ENCODE measurements around the gene HOXD12. TPM values are rescaled to one million over a fixed set of nuclear protein-coding genes. Genes with fewer than 3 reads are reported as not detected.

HOXD12 gene
- total RNA-seq, 2 donors from 2014 or later, result not detected

GRCh38 chr2:176088048-176088936, 11.3 kb upstream of the HOXD12 start:
- peaks cover 26 to 54% of the 10 kb centered on the region in 2 donors for H3K36me3 Mint-ChIP-seq
- ATAC-seq (peak in 1 of 2 donors; percentile 40), DNase-seq (ENCODE audit: low spot score in 2 of 2) (peak in 1 of 2 donors; percentile 39)
- H3K9me3 Mint-ChIP-seq, result peaks cover 0 to 4% of the 10 kb centered on the region in 2 donors
- no peak overlapping the region for H3K27ac Mint-ChIP-seq

DNA sequence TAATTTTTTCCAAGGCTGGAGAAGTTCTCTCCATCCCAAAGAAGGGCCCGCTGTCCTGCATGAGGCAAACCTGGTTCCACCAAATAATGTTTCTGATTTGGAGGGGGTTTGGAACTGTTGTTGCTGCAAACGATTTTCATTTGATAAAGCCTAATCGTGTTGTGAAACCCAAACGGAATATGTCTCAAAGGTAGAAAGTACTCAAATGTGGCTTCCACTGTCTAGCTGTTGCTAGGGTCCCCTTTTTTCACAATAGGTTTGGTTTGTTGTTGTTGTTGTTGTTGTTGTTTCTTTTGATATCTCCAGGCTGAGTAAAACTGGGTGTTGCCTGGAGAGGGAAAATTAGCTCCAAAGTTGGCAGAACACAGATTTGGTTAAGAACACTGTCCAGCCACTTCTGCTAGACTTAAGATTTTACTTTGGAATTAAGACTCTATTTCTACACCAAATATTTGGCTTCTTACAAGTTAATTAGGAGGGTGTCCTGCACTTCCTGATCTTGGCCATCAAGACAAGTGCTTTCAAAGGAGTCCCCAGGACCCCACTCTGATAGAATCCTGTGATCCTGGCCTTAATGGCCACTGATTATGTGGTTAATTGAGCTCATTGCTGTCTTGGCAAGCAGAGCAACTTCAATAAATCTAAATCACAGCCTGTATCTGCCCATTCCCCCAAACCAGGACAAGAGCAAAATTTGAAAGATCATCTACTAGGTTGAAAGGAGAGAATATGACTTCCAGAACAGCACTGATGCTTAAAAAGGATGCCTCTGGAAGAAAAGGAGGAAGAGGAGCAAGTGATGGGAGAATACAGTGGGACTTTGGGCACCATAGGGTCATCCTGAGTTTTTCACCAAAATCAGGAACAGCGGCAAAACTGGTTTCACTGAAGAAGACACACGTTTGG, 10.4 kb upstream of the HOXD12 start:
- ATAC-seq (no peak), DNase-seq (ENCODE audit: low spot score in 2 of 2) (no peak)
- no peak overlapping the region for H3K27ac Mint-ChIP-seq
- peaks cover 17 to 54% of the 10 kb centered on the region in 2 donors for H3K36me3 Mint-ChIP-seq
- no peaks in the 10 kb centered on the region for H3K9me3 Mint-ChIP-seq

DNA sequence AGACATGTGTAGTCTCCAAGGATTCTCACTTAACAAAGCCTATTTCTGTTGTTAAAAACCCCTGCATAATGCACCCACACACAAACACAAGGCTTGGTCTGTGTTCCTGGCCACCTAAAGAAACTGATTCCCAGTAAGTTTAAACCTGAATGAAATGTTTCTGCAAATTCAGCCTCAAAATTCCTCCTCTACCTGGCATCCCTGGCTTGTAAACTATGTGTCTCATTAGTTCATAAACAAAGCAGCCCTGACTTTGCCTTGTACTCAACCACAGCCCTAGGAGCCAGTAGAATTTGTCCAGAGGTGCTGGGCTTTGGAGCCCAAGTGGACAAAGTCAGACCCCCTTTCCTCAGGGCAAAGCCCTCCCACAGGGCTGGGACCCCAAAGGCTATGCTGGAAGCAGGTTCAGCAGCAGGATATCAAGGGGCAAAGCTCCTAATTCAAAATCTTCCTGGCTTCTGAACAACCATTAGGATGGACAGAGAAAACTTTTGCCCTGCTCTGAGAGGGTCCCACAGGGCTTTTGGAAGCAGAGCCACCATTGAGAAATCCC, 9.7 kb upstream of the HOXD12 start:
- Mint-ChIP-seq H3K9me3 (no peaks in the 10 kb centered on the region), H3K36me3 (peaks cover 17 to 53% of the 10 kb centered on the region in 2 donors), H3K27ac (no peak overlapping the region)
- ATAC-seq, result no peak
- no peak for DNase-seq (ENCODE audit: low spot score in 2 of 2)

GRCh38 chr2:176090862-176091261, 8.7 kb upstream of the HOXD12 start:
- H3K9me3 Mint-ChIP-seq, result no peaks in the 10 kb centered on the region
- peaks cover 17 to 61% of the 10 kb centered on the region in 2 donors for H3K36me3 Mint-ChIP-seq
- no peak for ATAC-seq
- no peak overlapping the region for H3K27ac Mint-ChIP-seq
- DNase-seq (ENCODE audit: low spot score in 2 of 2), result no peak

DNA sequence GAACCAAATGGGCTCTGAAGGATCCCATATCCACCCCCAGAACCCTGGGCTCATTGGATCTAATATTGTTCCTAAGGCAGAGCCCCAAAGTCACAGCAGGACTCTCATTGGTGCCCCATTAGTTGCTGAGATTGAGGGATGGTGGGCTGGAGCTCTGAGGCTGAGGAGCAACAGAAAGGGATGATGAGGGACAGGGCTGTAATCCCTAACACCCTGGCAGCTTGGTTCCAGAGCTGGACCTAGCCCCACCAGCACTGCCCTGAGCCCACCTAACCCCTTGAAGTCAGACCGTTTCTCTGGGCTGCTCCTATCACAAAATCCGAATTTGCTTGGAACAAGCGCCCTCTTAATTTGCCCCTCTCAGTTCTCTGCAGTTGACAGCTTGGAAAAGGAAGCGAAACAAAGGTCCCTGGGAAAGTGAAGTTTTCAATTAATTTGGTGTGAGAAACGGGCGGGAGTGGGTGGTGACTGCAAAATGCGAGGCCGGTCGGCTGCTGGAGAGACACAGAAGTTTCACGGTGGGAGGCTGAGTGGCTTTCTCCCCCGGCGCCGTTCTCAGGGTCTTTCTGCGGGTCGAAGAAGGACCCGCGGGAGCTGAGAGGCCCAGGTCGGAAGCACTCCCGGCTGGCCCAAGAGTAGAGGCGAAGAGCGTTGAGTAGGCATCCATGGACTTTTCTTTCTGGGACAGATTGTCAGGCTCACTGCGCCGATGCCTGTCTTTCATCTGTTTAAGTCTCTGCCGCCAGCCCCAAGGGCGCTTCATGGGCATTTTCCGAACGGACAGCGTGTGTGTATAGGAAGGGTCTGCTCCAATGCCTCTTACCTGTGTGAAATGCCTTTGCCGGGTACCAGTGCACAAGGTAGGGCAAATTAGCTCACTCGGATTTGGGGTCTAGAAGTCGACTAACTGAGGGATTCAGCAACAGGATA, 8.0 kb upstream of the HOXD12 start:
- H3K27ac Mint-ChIP-seq, result peak overlapping the region in 1 of 2 donors; percentile 36

GRCh38 chr2:176092270-176093144, 7.1 kb upstream of the HOXD12 start, which contains the start of gene HOXD13:
Gene HOXD13 (plus strand): TSS chr2:176092721. CDS start chr2:176092891, 170 bp downstream.
- ATAC-seq (no peak), DNase-seq (ENCODE audit: low spot score in 2 of 2) (peak in 1 of 2 donors; percentile 17)
- Mint-ChIP-seq H3K9me3 (no peaks in the 10 kb centered on the region), H3K27ac (peak within 1 kb of the TSS in 1 of 2 donors; percentile 36), H3K36me3 (peaks cover 17 to 47% of the 10 kb centered on the region in 2 donors)

More for the DNA sequence above, 8.0 kb upstream of the HOXD12 start:
- ATAC-seq (no peak), DNase-seq (ENCODE audit: low spot score in 2 of 2) (no peak)
- Mint-ChIP-seq H3K9me3 (no peaks in the 10 kb centered on the region), H3K36me3 (peaks cover 17 to 56% of the 10 kb centered on the region in 2 donors)

DNA sequence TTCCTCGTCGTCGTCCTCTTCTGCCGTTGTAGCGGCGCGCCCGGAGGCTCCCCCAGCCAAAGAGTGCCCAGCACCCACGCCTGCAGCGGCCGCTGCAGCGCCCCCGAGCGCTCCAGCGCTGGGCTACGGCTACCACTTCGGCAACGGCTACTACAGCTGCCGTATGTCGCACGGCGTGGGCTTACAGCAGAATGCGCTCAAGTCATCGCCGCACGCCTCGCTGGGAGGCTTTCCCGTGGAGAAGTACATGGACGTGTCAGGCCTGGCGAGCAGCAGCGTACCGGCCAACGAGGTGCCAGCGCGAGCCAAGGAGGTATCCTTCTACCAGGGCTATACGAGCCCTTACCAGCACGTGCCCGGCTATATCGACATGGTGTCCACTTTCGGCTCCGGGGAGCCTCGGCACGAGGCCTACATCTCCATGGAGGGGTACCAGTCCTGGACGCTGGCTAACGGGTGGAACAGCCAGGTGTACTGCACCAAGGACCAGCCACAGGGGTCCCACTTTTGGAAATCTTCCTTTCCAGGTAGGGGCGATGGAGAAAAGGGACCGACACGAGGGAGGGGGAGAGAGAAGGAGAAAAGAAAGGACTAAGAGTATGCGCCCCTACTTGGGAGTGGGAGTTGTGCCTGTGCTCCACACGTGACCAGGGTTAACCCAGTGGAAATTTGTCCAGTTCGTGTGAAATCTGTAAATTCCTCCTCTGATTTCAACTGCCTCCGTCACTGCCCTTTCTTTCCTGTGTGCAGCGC, 6.3 kb upstream of the HOXD12 start:
- DNase-seq (ENCODE audit: low spot score in 2 of 2), result peak in 1 of 2 donors; percentile 15
- Mint-ChIP-seq H3K9me3 (no peaks in the 10 kb centered on the region), H3K27ac (peak overlapping the region in 1 of 2 donors; percentile 86), H3K36me3 (peaks cover 17 to 43% of the 10 kb centered on the region in 2 donors)
- no peak for ATAC-seq

DNA sequence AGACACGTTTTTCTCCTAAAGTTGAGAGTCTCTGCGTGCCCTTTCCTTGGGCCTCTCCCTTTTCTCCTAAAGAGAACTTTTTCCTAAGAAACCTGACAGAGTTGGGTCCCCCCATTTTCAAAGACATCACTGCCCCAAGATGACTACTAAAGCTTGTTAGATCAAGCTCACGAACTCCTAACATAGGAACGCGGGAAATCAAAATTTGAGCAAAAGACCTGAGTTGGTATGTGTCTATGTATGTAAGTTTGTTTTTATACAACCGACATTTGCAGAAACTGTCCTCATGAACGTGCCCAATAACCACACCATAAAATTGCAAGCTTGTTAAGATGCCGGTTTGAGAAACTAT, 5.7 kb upstream of the HOXD12 start:
- peak overlapping the region in 1 of 2 donors; percentile 86 for H3K27ac Mint-ChIP-seq
- no peaks in the 10 kb centered on the region for H3K9me3 Mint-ChIP-seq
- H3K36me3 Mint-ChIP-seq, result peaks cover 17 to 44% of the 10 kb centered on the region in 2 donors
- DNase-seq (ENCODE audit: low spot score in 2 of 2), result no peak
- ATAC-seq, result no peak

GRCh38 chr2:176094349-176094748, 5.2 kb upstream of the HOXD12 start:
- Mint-ChIP-seq H3K9me3 (no peaks in the 10 kb centered on the region), H3K27ac (no peak overlapping the region), H3K36me3 (peaks cover 14 to 46% of the 10 kb centered on the region in 2 donors)
- ATAC-seq (no peak), DNase-seq (ENCODE audit: low spot score in 2 of 2) (no peak)

- DNase-seq (ENCODE audit: low spot score in 2 of 2), result no peak
- Mint-ChIP-seq H3K36me3 (peaks cover 12 to 45% of the 10 kb centered on the region in 2 donors), H3K27ac (no peak overlapping the region), H3K9me3 (no peaks in the 10 kb centered on the region)
- ATAC-seq, result no peak
Measured at GRCh38 chr2:176095421-176095820, 4.2 kb upstream of the HOXD12 start.

DNA sequence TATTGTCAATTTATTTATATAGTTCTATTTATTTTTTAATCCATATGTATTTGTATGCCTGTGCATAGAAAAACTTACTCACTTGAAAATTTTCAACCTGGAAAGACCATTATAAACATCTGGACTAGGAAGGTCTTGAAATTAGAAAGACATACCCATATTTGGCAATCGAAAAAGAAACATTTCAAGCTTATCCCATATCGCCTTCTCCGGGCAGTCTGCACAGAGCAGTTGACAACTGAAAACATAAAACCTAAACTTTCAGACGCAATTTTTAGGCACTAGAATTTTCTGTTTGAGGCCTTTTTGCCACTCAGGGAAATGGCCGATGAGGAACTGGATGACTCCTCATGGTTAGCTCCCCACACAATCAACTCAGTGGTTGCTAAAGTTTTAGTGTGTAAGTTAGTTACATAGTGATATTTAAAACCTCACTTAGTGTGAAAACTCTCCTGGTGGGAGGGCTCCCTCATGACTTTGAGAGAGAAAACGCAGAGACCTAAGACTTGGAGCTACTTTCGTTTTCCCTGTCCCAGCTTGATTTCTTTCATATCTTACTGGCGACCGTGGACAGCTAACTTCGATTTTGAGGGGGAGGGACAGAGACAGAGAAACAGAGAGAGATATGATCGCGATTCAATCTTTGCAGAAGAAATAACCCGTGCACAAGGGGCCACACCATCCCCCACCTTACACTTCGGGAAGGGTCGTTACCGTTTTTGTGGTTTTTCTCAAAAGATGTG, 3.2 kb upstream of the HOXD12 start:
- no peak for ATAC-seq

DNA sequence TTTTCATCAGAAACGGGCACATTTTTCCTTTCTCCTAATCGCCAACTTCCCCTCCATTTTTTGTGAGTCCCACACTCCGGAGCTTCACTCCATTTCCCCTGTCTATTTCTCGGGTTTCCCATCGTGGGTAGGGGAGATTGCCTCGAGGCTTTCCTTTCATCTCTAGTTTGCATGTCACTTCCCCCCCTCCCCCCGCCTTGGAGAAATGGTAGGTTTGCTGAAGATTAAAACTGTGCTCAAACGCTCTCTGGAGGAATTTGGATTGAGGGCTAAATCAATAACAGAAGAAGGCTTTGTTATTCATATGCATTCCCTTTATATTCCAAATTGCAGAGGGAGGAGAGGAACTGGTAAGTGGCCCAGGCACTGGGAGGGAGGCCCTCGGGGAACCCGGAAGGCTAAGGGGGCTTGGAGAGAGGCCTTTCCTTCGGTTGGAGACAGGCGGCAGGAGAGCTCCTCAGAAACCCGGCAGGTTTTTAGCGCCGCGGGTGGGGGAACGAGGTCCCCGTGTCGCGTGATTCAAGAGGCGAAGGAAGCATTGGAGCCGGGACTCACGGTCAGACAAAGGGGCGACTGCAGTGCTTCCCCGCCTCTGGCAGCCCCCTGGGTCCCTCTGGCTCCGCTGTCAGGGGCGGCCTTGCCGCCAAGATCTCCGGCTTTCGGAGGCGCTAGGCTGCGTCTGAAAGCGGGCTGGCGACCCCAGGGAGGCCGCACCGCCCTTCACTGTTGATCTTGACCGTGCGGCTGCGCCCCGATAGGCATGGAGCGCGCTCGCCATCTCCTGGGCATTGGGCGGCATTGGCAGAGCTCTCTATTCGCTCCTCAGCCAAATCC, 2.4 kb upstream of the HOXD12 start:
- Mint-ChIP-seq H3K36me3 (peaks cover 5 to 38% of the 10 kb centered on the region in 2 donors), H3K27ac (no peak overlapping the region), H3K9me3 (no peaks in the 10 kb centered on the region)
- DNase-seq (ENCODE audit: low spot score in 2 of 2) (peak in 1 of 2 donors; percentile 64), ATAC-seq (peak; percentile 49 to 84)

More for the DNA sequence above, 3.2 kb upstream of the HOXD12 start:
- H3K36me3 Mint-ChIP-seq, result peaks cover 7 to 40% of the 10 kb centered on the region in 2 donors
- no peak overlapping the region for H3K27ac Mint-ChIP-seq
- DNase-seq (ENCODE audit: low spot score in 2 of 2), result no peak
- no peaks in the 10 kb centered on the region for H3K9me3 Mint-ChIP-seq

GRCh38 chr2:176097820-176098365, 1.7 kb upstream of the HOXD12 start:
- ATAC-seq (no peak), DNase-seq (ENCODE audit: low spot score in 2 of 2) (no peak)
- H3K27ac Mint-ChIP-seq, result no peak overlapping the region
- peaks cover 10 to 45% of the 10 kb centered on the region in 2 donors for H3K36me3 Mint-ChIP-seq
- no peaks in the 10 kb centered on the region for H3K9me3 Mint-ChIP-seq
